GM12892 (cell line): ENCODE data around the gene CDR2L.

Source experiments
- POLR2A ChIP-seq: IDR thresholded peaks from 2 replicates; pipeline ENCODE4 v1.6.1; 2011; ENCODE audit warnings: low read depth, low read length, control low read depth
- TAF1 ChIP-seq: IDR thresholded peaks from 2 replicates; pipeline ENCODE4 v1.6.1; 2011; ENCODE audit warnings: low read depth, mild to moderate bottlenecking, control low read depth, low read length, borderline replicate concordance

GRCh38 chr17:75019146-75019545 is 31.7 kb downstream of the CDR2L start:
- TF ChIP-seq POLR2A (no peak), TAF1 (no peak)
